GM19240 (cell line): ENCODE data around the gene TRIM14.
A peak's percentile ranks its signal among the peaks of the same experiment; 100 is the strongest.
"Not testable (repeated sequence)": the region's sequence is repeated elsewhere in the genome, so short reads cannot be mapped to it uniquely, and the experiment has no call there.

ENCODE experiments used
- DNase-seq: peaks from one replicate; pipeline ENCODE4 v3.0.0; 2011; ENCODE audit warnings: low spot score; ENCODE audit not compliant: insufficient read length

Gene TRIM14

GRCh38 chr9:98050351-98050750, 68.7 kb downstream of the TRIM14 start:
- no peak for DNase-seq

DNA sequence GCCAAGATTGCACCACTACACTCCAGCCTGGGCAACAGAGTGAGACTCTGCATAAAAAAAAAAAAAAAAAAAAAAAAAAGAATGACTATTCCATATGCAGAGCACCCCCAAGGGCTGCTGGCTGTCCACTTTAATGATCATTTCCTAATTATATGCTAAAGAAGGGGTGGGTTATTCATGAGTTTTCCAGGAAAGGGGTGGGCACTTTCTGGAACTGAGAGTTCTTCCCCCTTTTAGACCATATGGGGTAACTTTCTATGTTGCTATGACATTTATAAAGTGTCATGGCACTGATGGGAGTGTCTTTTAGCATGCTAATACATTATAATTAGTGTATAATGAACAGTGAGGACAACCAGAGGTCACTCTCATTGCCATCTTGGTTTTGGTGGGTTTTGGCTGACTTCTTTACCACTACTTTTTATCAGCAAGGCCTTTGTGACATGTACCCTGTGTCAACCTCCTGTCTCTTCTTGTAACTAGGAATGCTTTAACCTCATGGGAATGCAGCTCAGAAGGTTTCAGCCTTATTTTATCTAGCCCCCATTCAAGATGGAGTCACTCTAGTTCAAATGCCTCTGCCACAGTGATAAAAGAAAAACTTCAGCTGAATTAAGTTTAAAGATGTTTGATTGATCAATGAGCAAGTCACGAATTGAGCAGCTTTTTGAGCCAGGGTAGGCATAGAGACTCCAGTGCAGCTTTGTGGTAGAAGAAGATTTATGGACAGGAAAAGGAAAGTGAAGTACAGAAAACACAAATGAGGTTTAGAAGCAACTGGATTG, 69.5 kb downstream of the TRIM14 start:
- DNase-seq, result no peak

GRCh38 chr9:98047002-98047401, 72.0 kb downstream of the TRIM14 start:
- no peak for DNase-seq

DNA sequence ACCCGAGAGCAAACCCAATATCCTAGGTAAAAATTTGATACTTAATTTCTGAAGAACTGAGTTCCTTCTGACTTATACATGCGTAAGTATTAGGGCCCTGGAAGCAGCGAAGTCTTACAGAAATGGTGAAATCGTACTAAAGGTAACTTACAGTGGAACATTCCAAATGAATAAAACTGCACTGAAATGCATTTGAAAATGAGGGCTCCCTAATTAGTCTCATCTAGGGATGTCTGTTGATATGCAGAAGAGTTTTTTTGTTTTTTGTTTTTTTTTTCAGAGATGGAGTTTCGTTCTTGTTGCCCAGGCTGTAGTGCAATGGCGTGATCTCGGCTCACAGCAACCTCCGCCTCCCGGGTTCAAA, 72.9 kb downstream of the TRIM14 start:
- no peak for DNase-seq

- DNase-seq, result no peak
Observed at GRCh38 chr9:98045234-98046179, 73.5 kb downstream of the TRIM14 start.

DNA sequence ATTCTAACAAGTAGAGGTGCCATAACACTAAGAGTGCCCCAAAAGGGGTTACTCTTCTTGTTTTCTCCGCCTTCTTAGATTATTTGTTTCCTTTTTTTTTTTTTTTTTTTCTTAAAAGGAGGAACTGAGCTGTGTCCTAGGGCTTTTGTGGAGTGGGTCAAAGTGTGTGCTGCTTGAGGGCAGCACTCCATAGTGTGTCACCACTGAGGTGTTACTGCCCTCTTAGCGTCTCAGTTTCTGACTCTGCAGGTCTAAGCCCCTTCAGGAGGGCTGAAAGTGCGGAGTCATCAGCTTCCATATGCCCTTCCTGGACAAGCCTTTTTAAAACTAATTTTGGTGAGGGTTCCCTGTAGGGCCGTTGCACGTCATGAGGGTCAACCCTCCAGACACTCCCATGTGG, 75.1 kb downstream of the TRIM14 start:
- no peak for DNase-seq

- no peak for DNase-seq
Observed at GRCh38 chr9:98040212-98040611, 78.8 kb downstream of the TRIM14 start.

DNA sequence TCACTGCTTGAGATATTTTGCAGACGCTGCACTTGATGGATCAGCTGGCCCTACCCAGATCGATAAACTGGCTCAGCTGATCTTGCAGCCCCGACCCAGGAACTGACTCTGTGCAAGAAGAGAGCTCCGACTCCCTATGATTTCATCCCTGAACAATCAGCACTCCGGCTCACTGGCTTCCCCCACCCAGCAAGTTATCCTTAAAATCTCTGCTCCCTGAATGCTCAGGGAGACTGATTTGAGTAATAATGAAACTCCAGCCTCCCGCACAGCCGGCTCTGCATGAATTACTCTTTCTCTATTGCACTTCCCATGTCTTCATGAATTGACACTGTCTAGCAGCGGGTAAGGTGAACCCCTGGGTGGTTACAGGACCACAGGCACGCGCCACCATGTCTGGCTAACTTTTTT, 79.4 kb downstream of the TRIM14 start:
- DNase-seq, result no peak

DNA sequence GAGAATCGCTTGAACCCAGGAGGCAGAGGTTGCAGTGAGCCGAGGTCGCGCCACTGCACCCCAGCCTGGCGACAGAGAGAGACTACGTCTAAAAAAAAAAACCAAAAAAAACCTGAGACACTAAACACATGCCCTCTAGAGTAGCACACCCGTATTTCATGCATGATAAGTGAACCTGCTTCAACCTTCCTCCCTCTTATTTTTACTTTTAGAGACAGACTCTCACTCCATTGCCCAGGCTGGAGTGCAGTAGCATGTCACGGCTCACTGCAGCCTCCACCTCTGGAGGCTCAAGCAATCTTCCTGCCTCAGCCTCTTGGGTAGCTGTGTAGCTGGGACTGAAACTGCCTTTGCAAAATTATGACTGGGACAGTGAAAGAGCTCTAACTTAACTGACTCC, 80.1 kb downstream of the TRIM14 start:
- DNase-seq, result no peak

- DNase-seq, result no peak
Observed at GRCh38 chr9:98037357-98037756, 81.7 kb downstream of the TRIM14 start.

DNA sequence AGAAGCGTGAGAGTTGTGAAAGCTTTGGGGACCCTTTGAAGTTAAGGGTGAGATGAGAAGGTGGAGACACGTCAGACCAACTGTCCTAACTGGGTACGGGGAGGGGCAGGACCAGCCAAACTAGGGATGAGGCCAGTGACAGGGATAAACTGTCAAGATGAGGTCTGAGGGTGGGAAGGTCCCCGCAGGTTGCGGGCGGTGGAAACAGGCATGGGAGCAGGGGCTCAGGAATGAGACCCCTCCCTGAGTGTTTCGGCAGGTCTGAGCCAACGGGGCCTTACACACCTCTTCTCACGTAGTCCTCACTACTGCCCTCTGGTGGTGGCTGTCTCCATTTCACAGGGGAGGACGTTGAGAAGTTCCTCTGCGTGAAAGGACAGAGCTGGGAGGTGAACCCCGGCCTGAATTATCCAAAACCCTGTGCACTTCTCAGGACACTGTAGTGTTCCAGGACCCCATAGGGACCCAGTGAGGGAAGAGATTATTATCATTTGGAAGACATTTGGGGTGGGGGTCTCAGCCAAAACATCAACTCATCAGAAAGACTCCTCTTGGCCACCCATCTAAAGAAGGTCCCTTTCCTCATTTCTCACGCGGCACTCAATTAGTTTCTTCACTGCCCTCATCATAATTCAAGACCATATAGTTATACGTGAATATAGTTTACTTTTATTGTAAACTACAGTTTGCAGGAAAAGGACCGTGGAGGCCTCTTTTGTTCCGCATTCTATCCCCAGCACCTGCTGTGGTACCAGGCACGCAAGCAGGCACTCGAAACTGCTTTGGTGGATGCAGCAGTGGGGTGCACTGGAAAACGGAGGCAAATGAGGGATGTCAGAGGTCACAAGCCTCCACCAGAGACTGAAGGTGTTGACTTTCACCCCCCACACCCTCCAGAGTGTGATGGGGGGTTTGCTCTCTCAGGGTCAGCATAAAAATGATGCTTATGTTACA, 84.2 kb downstream of the TRIM14 start:
- DNase-seq, result peak; percentile 46

DNA sequence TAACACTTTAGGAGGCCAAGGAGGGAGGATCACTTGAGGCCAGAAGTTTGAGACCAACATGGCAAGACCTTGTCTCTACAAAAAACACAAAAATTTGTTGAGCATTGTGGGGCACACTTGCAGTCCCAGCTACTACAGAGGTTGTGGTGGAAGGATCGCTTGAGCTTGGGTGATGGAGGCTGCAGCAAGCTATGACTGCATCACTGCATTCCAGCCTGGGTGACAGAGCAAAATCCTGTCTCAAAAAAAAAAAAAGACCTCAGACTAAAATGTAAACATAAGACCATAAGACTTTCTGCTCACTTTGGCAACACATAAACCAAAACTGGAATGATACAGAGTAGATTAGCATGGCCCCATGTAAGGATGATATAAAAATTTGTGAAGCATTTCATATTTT, 87.1 kb downstream of the TRIM14 start:
- DNase-seq, result no peak

DNA sequence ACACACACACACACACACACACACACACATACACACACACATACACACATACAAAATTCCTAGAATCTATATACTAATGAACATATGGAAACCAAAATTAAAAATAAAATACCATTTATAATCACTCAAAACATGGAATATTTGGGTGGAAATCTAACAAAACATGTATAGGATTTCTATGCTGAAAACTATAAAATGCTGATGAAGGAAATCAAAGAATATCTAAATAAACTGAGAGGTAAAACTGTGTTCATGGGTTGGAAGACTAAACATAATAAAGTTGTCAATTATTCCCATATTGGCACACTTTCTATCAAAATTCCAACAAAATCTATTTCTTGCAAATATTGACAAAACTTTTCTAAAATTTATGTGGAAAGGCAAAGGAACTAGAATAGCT, 87.9 kb downstream of the TRIM14 start:
- DNase-seq, result no peak

DNA sequence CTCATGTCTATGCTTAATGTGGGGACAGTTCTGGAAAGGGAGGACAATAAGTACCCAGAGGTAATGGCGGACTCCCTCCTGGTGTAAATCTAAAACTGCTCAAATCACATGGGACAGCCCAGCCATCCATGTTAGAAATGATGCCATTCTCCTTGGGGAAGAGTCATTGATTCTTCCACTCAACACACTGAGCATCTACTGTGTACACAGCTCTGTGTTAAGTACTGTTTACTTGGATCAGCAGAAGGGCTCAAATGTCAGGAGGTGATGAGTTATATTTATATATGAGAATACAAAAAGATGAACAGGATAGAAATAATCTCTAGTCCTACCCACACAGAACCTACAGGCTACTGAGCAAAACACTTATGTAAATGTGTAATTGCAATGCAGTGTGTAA, 94.3 kb downstream of the TRIM14 start:
- no peak for DNase-seq

- no peak for DNase-seq
Observed at GRCh38 chr9:98022447-98022846, 96.6 kb downstream of the TRIM14 start.

GRCh38 chr9:98021306-98022040, 97.5 kb downstream of the TRIM14 start:
- DNase-seq, result no peak

- no peak for DNase-seq
Observed at GRCh38 chr9:98020476-98021145, 98.4 kb downstream of the TRIM14 start.

- DNase-seq, result not testable (repeated sequence)
Observed at GRCh38 chr9:98019869-98020268, 99.2 kb downstream of the TRIM14 start.
